Measurements from ENCODE around the gene LHX4. TPM values are rescaled to one million over a fixed set of nuclear protein-coding genes. Genes with fewer than 3 reads are reported as not detected.

LHX4 gene
- total and polyA plus RNA-seq, 10 of the 15 experiments (the other 5 are each of a cell fraction or from before 2014, with no cell fraction given), result 0.05 to 0.80 (median 0.32) TPM; not detected in 6

- in situ Hi-C loops (cut with MboI) (no loop called here), intact Hi-C loops (cut with micrococcal nuclease; ENCODE audit: unreplicated experiment) (no loop called here)
- RAD21 ChIA-PET (ENCODE audit: unreplicated experiment), result interaction anchor here (0.7 kb wide), 1 partner anchor 155 kb away, joined by 3 read pairs; no protein-coding TSS in a partner anchor
- Histone ChIP-seq H3K9ac (ENCODE audit: control insufficient read depth, insufficient read depth, low read length) (no peak overlapping the region), H3K4me2 (ENCODE audit: control insufficient read depth, insufficient read depth) (peak overlapping the region; percentile 98), H2AFZ (ENCODE audit: control insufficient read depth, low read depth, low read length) (no peak overlapping the region), H3K79me2 (ENCODE audit: control insufficient read depth, insufficient read depth, low read length) (no peaks in the 10 kb centered on the region), H3K9me3 (replicated peaks; ENCODE audit: control insufficient read depth, insufficient read depth, low read length) (no peaks in the 10 kb centered on the region; the same call in 2 of the 3 replicates), H3K27me3 (replicated peaks in 1 of 2; ENCODE audit: control insufficient read depth in 2 of 2, insufficient read depth in 2 of 2, low read length in 1 of 2) (peaks cover 38 to 46% of the 10 kb centered on the region in 2 experiments), H3K4me3 (no peak overlapping the region; the same call in 1 of the 2 replicates), H3K36me3 (ENCODE audit: control insufficient read depth in 2 of 2, insufficient read depth in 2 of 2, low read length in 1 of 2) (no peaks in the 10 kb centered on the region), H3K27ac (ENCODE audit: control insufficient read depth, insufficient read depth) (no peak overlapping the region), H3K4me1 (ENCODE audit: control insufficient read depth, insufficient read depth, low read length) (peaks cover 6% of the 10 kb centered on the region), H4K20me1 (ENCODE audit: control insufficient read depth, insufficient read depth) (no peaks in the 10 kb centered on the region)
- no TSS peak for BruUV-seq (replicated peaks)
- 18% methylated on average over 14 of the region's 14 CpGs for WGBS (ENCODE audit: insufficient coverage, insufficient replicate concordance, low lambda C conversion rate, missing lambda C conversion rate)
- ATAC-seq (no peak), DNase-seq (ENCODE audit: low read depth, low spot score) (no peak), FAIRE-seq (no peak)
- POLR2A ChIA-PET, result no interaction called here
- SMC1A ChIA-PET (ENCODE audit: uncharacterized antibody, unreplicated experiment), result no interaction called here
- CTCF ChIA-PET, result no interaction called here
- TF ChIP-seq EZH2 (IDR thresholded peaks at IDR 0.05; ENCODE audit: borderline replicate concordance, control insufficient read depth, low read depth, low read length) (0 out of 2 replicates have a peak, but pooled peaks have one; percentile 83), NFYA (IDR thresholded peaks at IDR 0.05; ENCODE audit: borderline replicate concordance, low read depth, low read length) (no peak)
These were observed 1.9 kb downstream of the LHX4 start for GRCh38 chr1:180231936-180232335.

- RAD21 ChIA-PET (ENCODE audit: unreplicated experiment), result no interaction called here
- POLR2A ChIA-PET, result no interaction called here
- no peak for FAIRE-seq
- H3K9me3 ChIP-seq (replicated peaks; ENCODE audit: control insufficient read depth, insufficient read depth, low read length), result no peaks in the 10 kb centered on the region; the same call in 2 of the 3 replicates
- H4K20me1 ChIP-seq (ENCODE audit: control insufficient read depth, insufficient read depth), result no peaks in the 10 kb centered on the region
- SMC1A ChIA-PET (ENCODE audit: uncharacterized antibody, unreplicated experiment), result no interaction called here
- no peak overlapping the region for H2AFZ ChIP-seq (ENCODE audit: control insufficient read depth, low read depth, low read length)
- no peak overlapping the region for H3K27ac ChIP-seq (ENCODE audit: control insufficient read depth, insufficient read depth)
- in situ Hi-C loops (cut with MboI) (no loop called here), intact Hi-C loops (cut with micrococcal nuclease; ENCODE audit: unreplicated experiment) (no loop called here)
- no peak for DNase-seq (ENCODE audit: low read depth, low spot score)
- H3K36me3 ChIP-seq (ENCODE audit: control insufficient read depth in 2 of 2, insufficient read depth in 2 of 2, low read length in 1 of 2), result no peaks in the 10 kb centered on the region
- H3K9ac ChIP-seq (ENCODE audit: control insufficient read depth, insufficient read depth, low read length), result no peak overlapping the region
- 16% methylated on average over 10 of the region's 11 CpGs for WGBS (ENCODE audit: insufficient coverage, insufficient replicate concordance, low lambda C conversion rate, missing lambda C conversion rate)
- H3K4me3 ChIP-seq, result no peak overlapping the region
- CTCF ChIA-PET, result interaction anchor here (0.5 kb wide), 1 partner anchor 279 kb away, joined by 3 read pairs; no protein-coding TSS in a partner anchor
- peaks cover 6% of the 10 kb centered on the region for H3K4me1 ChIP-seq (ENCODE audit: control insufficient read depth, insufficient read depth, low read length)
- BruUV-seq (replicated peaks), result no TSS peak
- H3K79me2 ChIP-seq (ENCODE audit: control insufficient read depth, insufficient read depth, low read length), result no peaks in the 10 kb centered on the region
- peaks cover 38 to 51% of the 10 kb centered on the region in 2 experiments for H3K27me3 ChIP-seq (replicated peaks in 1 of 2; ENCODE audit: control insufficient read depth in 2 of 2, insufficient read depth in 2 of 2, low read length in 1 of 2)
- TF ChIP-seq, protein P1, sequence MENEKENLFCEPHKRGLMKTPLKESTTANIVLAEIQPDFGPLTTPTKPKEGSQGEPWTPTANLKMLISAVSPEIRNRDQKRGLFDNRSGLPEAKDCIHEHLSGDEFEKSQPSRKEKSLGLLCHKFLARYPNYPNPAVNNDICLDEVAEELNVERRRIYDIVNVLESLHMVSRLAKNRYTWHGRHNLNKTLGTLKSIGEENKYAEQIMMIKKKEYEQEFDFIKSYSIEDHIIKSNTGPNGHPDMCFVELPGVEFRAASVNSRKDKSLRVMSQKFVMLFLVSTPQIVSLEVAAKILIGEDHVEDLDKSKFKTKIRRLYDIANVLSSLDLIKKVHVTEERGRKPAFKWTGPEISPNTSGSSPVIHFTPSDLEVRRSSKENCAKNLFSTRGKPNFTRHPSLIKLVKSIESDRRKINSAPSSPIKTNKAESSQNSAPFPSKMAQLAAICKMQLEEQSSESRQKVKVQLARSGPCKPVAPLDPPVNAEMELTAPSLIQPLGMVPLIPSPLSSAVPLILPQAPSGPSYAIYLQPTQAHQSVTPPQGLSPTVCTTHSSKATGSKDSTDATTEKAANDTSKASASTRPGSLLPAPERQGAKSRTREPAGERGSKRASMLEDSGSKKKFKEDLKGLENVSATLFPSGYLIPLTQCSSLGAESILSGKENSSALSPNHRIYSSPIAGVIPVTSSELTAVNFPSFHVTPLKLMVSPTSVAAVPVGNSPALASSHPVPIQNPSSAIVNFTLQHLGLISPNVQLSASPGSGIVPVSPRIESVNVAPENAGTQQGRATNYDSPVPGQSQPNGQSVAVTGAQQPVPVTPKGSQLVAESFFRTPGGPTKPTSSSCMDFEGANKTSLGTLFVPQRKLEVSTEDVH (IDR thresholded peaks at IDR 0.05; ENCODE audit: low read depth, partially characterized antibody), result no peak
- TF ChIP-seq IKZF1 (conservative IDR thresholded peaks at IDR 0.05), result no peak
- TF ChIP-seq SUPT20H (IDR thresholded peaks at IDR 0.05; ENCODE audit: borderline replicate concordance, control insufficient read depth, low read depth, low read length), result no peak
- TF ChIP-seq MYB (IDR thresholded peaks at IDR 0.05; ENCODE audit: borderline replicate concordance, low read depth, low read length), result no peak
- no peak for TF ChIP-seq SRF (IDR thresholded peaks at IDR 0.05; ENCODE audit: low read depth in 2 of 2, low read length in 2 of 2)
- TF ChIP-seq BCL11A (IDR thresholded peaks at IDR 0.05; ENCODE audit: low read depth, low read length), result no peak
- TF ChIP-seq ASH2L (IDR thresholded peaks at IDR 0.05; ENCODE audit: borderline replicate concordance, low read depth), result no peak
- no peak for TF ChIP-seq FOXK2 (IDR thresholded peaks at IDR 0.05)
- no peak for TF ChIP-seq BCLAF1 (IDR thresholded peaks at IDR 0.05)
- H3K4me2 ChIP-seq (ENCODE audit: control insufficient read depth, insufficient read depth), result no peak overlapping the region
- ATAC-seq, result no peak
These were observed 2.5 kb downstream of the LHX4 start for GRCh38 chr1:180232521-180233043.
